HEK293 (cell line): ENCODE measurements around the gene MTA3.

ENCODE experiments used
- CTCF ChIP-seq: fragments of 450-650 bp; formaldehyde crosslinking; IDR thresholded peaks from 2 replicates; pipeline ENCODE4 v1.5.1; 2016; ENCODE audit warnings: missing biosample characterization, missing genetic modification characterization
- HOXA7 ChIP-seq: sonication (generic); formaldehyde crosslinking; IDR thresholded peaks from 2 replicates; pipeline ENCODE4 v1.8.1; 2022; ENCODE audit warnings: missing genetic modification reagents, borderline replicate concordance
- ZNF133 ChIP-seq: fragments of 450-650 bp; formaldehyde crosslinking; IDR thresholded peaks from 2 replicates; pipeline ENCODE4 v1.5.1; 2016; ENCODE audit warnings: missing biosample characterization, missing genetic modification characterization
- ZNF211 ChIP-seq: fragments of 450-650 bp; formaldehyde crosslinking; IDR thresholded peaks from 2 replicates; pipeline ENCODE4 v1.5.1; 2016; ENCODE audit warnings: low read depth, missing biosample characterization, missing genetic modification characterization
- TF ChIP-seq, protein P1 (sequence below): fragments of 450-650 bp; formaldehyde crosslinking; IDR thresholded peaks from 2 replicates; pipeline ENCODE4 v1.5.1; 2016; ENCODE audit warnings: missing biosample characterization, missing genetic modification characterization

DNA sequence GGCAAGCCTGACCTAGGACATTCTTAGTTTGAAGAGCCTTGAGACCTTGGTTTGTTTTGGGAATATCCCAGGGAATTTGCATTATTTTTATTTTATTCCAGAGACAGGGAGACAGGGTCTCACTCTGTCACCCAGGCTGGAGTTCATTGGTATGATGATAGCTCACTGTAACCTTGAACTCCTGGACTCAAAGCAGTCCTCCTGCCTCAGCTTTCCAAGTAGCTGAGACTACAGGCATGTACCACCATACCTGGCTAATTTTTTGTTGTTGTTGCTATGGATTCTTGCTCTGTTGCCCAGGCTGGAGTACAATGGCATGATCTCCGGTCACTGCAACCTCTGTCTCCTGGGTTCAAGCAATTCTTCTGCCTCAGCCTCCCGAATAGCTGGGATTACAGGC, 4.8 kb downstream of the MTA3 start:
- TF ChIP-seq HOXA7 (CRISPR knock-in tag): no peak
- no peak for TF ChIP-seq CTCF (tag by site-specific recombination)
- no peak for TF ChIP-seq ZNF133 (tag by site-specific recombination)
- TF ChIP-seq ZNF211: no peak
- TF ChIP-seq, protein P1, sequence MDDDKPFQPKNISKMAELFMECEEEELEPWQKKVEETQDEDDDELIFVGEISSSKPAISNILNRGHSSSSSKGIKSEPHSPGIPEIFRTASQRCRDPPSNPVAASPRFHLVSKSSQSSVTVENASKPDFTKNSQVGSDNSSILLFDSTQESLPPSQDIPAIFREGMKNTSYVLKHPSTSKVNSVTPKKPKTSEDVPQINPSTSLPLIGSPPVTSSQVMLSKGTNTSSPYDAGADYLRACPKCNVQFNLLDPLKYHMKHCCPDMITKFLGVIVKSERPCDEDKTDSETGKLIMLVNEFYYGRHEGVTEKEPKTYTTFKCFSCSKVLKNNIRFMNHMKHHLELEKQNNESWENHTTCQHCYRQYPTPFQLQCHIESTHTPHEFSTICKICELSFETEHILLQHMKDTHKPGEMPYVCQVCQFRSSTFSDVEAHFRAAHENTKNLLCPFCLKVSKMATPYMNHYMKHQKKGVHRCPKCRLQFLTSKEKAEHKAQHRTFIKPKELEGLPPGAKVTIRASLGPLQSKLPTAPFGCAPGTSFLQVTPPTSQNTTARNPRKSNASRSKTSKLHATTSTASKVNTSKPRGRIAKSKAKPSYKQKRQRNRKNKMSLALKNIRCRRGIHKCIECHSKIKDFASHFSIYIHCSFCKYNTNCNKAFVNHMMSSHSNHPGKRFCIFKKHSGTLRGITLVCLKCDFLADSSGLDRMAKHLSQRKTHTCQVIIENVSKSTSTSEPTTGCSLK (tag by site-specific recombination): no peak
